HG02610 (cell line): ENCODE results near the gene PLXNA2.

ENCODE experiments used
- ATAC-seq: cut with Tn5 transposase; IDR thresholded peaks from one replicate; pipeline ENCODE4 v1.9.1; 2021; ENCODE audit warnings: mild to moderate bottlenecking, moderate library complexity; ENCODE audit not compliant: unreplicated experiment

Gene PLXNA2

DNA sequence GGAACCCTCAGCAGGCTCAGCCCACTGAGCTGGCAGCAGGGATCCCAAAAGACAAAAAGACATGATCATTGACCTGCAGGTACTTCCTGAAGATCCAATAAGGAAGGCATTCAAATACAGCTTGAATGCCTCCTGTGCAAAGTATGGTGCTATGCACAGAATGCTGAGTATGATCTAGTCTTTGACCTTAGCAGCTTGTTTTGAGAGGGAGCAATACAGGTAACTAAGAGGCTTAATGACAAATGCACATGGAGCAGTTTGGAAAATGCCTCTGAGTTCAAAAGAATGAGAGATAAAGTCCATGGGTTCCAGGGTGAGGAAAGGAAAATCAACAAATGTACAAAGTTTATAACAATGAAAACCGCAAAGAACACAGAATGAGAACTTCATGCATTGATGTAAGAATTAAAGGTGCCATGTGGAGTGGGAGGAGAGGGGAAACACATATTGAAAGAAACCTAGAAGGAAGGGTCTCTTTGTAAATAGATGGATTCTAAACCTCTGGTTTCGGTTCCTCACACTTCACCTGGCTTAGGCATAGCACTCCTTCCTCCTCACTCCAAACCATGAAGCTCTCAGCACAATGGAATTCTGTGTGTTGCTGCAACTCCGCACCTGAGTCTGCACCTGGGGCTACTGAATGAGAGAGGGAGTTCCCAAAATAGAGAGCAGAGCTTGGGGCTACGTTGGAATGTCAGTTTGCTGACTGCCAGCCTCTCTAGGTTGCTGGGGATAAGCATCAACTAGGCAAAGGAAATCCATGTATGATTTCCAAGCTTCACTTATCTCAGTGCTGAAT is 77.6 kb downstream of the PLXNA2 start:
- ATAC-seq = no peak

DNA sequence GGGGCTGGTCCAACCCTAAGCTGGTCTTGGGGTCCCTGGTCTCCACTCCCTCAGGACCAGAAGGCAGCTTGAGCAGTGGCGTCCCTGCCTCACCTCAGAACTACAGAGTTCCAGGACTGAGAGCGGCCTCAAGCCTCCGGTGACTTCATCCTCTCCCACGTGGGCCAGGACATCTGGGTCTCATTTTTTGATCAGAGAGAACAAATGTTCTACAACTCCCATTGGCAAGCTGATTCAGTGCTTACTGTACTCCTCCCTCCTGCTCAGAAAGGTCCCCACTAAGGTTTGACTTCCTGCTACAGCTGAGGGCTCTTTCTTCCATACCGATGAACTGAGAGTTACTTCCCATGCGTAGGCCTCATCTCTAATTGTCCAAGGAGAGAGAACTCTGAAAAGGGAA is 78.5 kb downstream of the PLXNA2 start:
- ATAC-seq = no peak

DNA sequence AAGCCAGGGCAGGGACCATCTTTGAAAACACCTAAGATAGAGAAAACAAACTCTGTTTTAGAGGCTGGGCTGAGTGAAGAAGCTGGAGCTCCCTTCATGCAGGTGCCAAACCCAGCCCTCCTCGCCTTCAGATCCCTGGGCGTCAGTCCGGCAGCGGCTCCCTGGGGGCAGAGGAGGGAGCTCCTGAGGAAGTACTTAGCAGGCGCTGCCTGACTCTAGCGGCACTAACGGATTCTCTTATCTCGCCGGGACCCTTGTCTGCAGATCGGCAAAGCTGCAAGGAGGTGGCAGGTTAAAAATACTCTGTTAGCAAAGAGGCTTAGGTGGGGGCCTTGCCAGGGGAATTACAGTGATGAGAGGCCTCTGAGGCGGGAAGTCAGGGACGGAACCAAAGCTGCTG is 79.6 kb downstream of the PLXNA2 start:
- ATAC-seq = no peak

DNA sequence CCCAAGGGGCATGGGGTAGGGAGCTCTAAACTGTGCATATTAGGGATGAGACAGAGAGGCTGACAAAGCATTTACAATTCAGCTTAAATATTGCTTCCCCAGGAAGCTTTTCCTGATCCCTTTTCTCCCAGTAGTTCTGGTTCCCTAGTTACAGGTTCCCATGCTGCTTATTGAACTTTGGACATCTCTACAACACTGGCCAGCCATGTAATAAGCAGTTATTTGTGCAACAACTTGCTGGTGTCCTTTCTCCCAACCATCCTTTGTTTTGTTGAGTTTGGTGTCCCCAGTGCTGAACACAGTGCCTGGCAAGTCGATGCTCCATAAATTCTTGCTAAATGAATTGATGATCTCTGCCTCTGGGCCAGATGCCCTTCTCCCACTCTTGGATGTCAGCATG is 80.6 kb downstream of the PLXNA2 start:
- no peak for ATAC-seq

DNA sequence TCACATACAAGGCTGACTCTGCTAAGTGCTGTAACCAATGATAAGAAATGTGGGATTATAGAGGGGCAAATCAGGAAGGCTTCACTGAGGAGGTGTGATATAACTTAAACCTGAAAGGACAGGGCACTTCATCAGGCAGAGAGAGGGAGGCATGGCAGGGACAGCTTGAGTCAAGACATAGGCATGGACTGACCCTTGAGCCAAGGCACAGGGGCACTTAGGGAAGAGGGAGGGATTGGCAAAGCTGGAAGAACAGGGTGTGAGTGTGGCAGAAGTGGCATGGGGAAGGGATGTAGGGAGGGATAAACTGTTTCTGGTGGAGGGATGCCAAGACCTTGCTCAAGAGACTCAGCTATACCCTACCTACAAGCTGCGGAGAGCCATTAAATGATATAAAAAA is 81.3 kb downstream of the PLXNA2 start:
- no peak for ATAC-seq

DNA sequence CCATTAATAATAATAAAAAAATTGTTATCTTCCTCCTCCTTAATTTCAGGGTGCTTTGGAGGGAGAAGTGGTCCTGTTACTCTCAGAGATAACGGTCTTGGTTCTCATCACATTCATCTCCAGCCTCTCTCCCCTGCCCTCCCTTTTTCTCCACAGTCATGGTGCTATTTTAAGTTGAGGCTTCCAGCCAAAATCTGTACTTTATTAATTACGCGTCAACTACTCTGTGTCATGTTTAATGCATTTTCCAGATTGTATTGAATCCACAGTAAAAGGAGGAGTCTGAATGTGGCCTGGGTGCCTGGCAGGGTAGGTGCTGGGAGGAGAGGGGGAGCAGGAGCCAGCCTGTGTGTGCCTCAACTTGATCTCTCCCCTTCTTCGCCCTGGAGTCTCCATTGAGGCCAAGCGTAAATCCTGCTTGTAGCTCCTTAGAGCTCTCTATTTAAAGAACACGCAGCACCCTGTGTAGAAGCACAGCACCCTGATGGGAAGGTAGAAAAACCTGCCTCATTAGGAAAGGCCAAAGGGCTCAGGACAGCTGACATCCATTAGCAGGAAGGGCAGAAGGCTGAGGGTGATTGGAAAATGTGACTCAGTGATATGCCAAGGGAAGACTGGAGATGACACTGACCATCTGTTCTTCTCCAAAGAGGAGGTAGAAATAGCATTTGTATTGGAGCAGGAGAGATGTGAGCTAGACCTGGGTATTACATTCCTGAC is 82.4 kb downstream of the PLXNA2 start:
- no peak for ATAC-seq

DNA sequence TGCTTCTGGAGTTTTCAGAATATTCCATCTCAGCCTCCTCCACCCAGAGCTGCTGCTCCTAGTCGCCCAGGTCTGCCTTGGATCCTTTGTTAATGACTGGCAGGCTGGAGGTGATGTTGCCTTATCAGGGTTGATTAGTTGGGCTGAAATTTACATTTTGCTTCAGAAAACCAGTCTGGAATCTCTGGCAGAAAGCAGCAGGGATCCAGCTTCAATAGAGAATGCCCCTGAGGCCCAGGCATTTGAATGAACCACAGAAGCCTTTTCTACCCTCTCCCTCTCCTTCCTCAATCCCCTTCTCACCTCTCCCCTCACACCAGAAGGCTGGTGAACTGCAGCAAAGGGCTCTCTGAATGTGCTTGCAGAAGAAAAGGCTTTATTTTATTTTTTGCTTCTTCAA is 83.2 kb downstream of the PLXNA2 start:
- ATAC-seq = no peak

DNA sequence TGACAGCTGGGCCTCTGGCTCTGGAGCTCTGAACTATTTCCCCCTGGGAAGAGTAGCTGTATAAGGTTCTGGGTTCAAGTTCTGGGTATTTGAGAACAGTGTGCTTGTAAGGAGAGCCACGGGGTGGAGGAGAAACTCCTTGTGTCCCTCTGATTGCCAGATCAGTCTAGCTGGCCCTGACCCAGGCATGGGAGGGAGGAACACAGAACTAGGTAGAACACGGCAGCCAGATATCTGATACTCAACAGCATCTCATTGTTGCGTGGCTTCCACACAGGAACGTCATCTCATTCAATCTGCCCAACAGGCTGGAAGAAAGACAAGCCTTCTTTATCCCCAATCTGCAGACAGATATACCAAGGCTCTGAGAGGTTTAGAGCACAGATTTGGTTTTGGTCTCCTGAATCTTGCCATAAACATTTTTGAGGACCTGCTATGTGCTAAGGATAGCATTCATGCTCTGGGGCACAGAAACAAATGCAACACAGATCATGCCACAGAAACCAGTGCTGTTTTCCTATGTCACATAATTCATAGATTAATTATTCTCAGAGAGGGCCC is 83.8 kb downstream of the PLXNA2 start:
- no peak for ATAC-seq

DNA sequence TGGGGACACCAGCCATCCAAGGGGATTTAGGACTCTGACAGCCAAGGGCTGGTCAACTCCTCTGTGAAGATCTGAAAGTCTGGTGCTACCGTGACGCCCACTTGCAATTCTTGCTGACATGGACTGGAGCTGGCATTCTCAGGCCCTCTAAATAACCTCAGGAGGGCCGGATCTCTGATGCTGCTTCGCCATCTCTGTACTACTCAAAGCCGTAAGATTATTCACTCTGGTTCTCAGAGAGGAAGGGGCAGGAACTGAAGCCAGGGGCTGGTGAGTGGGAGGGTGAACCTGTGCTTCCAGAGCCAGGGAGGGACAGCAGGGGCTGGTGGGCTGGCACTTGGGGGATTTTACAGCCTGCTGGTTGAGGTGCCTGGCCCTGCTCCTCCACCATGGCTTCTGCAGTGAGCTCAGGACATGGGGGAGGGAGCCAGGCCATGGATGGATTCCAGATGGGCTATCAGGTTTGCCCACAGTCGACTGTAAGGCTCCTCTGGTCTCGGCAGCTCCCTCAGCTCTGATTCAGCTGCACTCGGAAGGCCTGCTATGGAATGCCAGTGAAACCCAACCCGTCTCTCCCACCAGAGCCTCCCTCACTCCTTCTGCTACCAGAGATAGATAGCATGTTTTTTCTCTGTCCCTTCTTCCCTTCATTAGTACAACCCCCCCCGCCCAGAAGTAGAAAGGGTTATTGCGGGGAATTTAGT is 84.5 kb downstream of the PLXNA2 start:
- ATAC-seq = no peak

DNA sequence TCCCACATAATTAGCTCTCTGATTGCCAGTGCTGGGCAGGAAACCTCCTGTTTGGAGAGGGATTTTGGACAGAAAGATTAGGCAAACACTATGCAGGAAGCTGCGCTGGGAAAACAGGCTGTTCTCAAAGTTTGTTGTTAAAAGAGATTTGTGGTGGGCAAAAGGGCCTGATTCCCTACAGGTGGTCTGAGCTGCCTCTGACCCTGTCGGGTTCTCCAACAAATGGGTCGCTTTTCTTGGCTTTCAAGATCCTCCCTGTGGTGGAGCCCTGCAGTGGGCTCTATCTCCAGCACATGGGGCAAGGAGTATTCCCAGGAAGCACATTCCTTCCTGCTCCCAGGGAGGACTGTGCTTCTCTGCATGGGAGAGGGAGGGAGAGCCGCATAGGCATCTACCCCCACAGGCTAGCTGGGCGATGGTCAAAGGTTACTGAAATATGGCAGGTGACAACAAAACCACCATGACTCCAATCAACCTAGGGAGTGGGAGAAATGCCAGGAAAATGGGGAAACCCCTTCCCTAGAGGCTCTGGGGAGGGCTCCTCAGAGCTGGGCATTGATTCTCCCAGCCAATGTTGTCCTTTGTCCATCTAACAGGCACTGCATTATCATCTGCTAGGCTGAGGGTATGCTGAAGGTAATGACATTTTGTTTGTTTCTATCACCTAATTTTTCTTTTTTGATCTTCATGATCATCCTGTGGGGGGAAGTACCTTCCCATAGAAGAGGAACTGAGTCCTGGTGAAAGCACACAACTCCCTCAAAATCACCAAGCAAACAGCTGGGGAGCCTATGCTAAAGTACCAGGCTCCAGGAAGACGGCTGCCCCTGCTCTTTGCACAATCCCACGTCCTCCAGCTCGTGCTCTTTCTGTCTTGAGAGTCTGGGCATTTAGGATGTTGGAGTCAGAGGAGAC is 85.3 kb downstream of the PLXNA2 start:
- ATAC-seq = no peak

DNA sequence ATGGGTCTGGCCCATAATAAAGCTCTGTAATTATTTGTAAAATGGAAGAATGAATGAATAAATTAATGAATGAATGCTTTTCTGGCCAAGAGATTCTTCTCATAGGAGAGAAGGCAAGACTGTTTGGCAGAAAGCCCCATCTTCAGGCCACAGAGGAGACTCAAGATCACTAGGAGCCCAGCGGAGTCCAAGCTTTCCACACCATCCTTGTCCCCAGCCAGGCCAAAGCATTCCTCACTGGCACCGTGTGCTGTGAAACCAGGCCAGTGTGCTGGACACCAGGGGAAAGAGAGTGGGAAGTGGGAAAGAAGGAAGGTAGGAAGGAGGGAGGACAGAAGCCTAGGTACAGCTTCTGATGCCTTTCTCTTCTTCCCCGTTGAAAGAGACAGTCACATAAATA is 86.4 kb downstream of the PLXNA2 start:
- no peak for ATAC-seq

DNA sequence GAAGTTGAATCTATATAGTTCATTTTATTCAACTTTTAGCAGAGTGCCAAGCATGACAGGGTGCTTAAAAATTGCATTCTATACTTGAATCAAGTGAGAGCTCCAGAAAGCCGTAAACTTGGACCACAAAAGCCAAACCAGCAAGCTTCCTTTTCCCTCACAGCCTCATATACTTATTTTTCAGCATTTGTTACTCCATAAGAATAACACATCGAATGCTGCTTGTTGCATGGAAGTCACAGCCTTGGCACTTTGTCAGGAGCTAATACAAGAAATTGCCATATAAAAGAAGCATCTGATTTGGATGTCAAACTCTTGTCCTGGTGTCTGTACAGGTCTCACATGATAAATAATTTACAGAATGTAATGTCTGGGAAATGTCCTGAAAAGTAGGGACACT is 87.4 kb downstream of the PLXNA2 start:
- ATAC-seq = no peak

DNA sequence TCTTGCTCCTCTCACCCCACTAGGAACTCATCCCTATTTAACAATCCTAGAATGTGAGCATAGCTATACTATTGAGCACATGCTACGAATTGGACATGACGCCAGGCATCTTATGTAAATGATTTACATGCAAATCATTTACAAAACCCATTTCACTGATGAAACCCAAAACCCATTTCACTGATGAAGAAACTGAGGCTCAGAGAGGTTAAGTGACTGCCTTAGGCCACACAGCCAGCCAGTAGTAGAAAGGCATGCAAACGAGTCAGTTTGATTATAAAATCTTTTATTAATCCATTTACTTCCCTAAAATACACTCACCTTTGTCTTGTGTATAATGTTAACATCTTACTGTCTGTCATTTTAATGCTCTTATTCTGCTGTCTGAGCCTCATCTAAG is 87.9 kb downstream of the PLXNA2 start:
- no peak for ATAC-seq

DNA sequence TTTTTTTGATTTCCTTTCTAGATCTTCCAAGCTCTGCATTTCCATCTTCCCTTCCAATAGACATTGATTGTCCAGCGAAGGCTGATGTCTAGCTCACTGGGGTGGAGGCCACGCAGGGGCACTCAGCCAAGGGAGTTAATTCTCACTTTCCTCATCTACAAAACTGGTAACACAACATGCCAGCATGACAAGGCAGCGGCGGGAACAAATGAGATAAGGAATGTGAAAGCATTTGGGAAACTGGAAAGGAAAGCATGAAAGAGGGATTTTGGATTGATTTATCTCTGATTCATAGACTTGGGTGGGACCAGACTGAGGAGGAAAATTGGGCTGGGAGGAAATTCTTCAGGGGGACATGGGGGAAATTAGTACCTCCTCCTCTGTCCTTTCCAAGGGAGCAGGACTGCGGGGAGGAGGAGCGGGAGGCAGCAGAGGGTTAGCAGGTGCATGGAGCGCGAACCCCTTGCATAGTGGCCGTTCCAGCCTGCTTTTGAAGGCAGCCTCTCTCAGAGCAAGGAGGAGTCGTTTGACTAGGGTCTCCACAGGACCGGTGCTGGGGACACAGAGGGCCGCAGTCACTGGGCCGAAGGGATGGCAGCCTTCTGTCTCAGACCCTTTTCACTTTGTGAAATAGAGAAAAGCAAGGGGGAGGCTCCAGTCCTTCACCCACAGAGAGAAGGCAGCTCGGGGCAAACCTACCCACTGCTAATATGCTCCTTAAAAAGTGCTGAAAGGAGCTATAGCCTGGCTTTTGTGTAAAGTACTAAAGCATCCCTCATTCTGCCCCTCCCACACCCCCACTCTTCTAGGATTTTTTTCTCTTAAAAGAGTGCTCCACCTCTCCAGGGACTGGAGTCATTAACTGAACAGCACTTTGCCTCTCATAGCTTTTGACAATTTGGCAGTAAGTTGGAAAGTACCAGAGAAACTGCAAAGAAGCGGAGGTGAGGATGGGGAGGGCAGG is 89.2 kb downstream of the PLXNA2 start:
- no peak for ATAC-seq

DNA sequence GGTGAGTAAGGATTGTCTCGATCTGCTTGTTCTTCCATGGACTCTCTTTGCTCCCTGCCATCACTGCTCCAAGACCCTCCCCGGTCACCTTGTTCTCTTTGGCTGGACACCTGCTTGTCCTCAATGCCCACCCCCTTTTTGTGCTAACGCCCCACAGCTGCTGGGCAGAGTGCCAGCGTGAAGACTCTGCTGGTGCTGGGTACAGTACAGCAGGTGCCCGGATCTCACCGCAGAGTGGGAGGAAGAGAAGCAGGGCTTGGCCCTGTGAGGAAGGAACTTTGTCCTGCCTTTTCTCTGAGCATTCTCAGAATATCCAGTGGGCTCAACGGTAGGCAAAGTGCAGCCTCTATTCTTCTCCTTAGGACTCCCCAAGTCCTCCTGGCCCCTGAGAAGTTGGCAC is 90.1 kb downstream of the PLXNA2 start:
- ATAC-seq = no peak

DNA sequence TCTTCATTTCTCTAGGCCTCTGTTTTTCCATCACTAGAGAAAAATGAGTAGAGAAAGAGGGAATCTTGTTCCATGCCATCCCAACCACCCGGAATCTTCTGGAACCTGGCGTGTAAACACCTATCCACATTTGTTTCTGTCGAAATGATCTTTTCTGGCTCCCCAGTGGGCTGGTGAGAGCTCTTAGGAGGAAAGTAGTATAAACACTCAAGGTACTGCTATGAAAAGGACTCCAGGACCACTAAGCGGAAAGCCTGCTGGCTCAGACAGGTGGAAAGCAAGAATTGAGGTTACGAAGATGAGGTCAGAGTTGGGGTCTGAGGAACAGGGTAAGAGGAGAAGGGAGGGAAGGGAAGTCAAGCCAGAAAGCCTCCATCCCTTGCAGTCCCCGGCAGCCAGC is 90.8 kb downstream of the PLXNA2 start:
- no peak for ATAC-seq

DNA sequence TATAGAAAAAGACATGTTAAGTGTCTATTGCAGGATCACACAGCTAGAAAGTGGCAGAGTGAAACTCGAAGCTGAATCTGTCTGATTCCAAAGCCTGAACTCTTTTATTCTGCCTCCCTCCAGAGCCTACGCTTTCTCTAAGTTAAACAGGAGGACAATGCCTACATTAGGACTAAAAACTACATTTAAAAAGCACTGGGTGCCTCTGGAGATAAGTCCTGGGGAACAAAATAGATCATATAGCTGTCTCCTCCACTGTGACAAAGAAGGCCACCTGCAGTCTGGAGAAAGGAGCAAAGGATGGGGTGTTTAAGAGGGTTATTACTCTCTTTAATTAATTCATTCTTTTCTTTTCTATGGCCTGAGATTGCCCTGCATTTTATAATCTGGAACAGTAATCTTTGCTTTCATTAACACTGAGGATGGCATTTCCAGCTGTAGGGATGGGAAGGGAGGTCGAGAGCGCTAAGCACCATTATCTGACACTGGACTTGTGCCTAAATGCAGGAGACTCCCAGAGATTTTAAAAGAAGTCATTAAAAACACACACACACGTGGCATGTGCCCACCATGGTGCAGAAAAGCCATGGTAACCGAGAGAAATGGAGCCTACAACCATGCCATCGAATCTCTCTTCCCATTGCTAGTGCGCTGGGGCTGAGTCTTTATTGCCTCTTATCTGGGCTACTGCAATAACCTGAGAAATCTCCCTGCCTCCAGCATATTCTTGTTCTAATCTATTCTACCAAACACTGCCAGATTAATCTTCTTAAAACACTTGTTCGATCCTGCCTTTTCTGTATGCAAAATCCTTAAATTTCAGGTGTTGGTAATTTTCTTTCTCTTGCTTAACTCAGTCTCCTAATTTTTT is 92.2 kb downstream of the PLXNA2 start:
- ATAC-seq = no peak

DNA sequence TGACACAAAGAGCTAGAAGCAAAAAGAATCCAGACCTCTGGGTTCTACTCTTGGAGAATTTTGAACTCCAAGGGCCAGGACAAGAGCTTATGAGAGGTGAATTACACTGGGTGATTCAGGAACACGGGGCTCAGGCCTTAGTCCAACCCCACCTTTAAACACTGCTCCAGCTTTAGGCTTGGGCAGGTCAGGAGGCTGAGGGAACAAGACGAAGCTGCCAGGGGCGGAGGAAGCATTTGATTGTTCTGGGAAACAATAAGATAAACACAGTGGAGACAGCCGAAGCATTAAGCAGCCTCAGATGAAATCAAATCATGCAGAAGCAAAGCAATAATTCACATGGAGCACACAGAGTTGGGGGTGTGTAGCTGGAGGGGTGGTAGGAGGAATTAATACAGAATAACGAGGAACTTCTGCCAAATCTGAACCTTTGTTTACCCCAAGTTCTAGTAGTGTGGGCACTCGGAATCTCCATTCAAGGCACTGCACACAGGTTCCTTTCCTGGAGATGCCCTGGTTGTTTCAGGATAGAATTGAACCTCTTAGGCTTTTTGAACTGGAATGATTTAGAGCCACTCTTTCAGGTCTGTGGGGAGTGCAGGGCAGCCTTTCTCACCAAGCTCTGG is 93.2 kb downstream of the PLXNA2 start:
- no peak for ATAC-seq
